CMK (cell line): ENCODE data around the gene MGAT4D.
"Not testable (repeated sequence)": the region's sequence is repeated elsewhere in the genome, so short reads cannot be mapped to it uniquely, and the experiment has no call there.

Experiments
- DNase-seq: peaks from one replicate; pipeline ENCODE4 v3.0.0-alpha.2; 2010; ENCODE audit warnings: low read depth

Gene MGAT4D

GRCh38 chr4:140439644-140440142 is 58.4 kb downstream of the MGAT4D start:
- DNase-seq = no peak

- no peak for DNase-seq
Measured at GRCh38 chr4:140427919-140428471, 70.1 kb downstream of the MGAT4D start.

DNA sequence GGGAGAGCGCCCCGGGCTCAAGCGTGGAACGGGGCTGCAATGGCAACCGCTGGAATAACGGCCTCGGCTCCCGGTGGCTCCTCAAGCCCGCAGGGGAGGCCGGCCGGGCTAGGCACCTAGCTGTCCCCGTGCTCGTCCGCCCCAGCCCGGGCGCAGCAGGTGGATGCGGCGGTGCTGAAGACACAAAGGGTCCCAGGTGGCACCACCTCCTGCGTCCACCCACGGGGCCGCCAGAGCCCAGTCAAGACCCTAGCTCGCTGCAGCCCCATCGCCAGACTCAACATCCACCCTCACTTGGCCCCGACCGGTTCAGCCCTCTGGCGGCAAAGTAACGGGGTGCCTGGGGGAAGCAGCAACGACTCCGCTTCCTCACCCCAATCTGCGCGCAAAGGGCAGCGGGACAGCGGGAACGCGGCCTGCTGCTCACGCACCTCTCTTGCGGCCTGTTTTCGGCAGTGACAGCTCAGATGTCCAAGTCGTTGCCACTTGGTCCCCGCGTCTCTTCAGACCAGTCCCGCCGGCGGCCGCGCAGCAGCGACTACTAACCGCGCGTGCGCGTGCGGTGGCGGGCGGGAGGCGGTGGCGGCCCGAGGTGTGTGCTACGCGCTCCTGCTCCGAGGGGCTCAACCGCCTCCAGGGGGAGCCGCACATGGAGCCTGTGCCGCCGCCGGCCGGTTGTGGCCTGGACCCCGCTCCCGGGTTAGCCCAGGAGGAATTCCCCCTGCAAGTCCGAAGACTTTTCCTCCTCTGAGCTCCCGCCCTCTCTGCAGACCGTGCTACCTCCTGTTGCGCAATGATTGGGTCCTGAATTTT is 70.8 kb downstream of the MGAT4D start, which contains the start of gene CLGN:
Gene CLGN (minus strand): TSS at position 543 of the 813 bp plus-strand sequence. CDS start 14,570 bp downstream, outside the sequence.
- DNase-seq = no peak

GRCh38 chr4:140426610-140427105 is 71.4 kb downstream of the MGAT4D start:
- DNase-seq = no peak

DNA sequence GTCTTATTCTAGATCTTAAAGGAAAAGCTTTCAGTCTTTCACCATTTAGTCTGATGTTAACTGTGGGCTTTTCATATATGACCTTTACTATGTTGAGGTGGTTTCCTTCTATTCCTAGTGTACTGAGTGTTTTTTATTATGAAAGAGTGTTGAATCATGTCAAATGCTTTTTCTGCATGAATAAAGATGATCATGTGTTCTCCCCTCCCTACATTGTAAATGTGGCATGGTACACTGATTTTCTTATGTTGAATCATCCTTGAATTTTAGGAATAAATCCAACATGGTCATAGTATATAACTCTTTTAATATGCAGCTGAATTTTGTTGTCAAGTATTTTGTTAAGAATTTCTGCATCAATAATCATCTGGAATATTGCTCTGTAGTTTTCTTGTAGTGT is 75.0 kb downstream of the MGAT4D start:
- DNase-seq = no peak

GRCh38 chr4:140413130-140413969 is 84.7 kb downstream of the MGAT4D start:
- not testable (repeated sequence) for DNase-seq

GRCh38 chr4:140408974-140409373 is 89.1 kb downstream of the MGAT4D start:
- peak; percentile 20 for DNase-seq

DNA sequence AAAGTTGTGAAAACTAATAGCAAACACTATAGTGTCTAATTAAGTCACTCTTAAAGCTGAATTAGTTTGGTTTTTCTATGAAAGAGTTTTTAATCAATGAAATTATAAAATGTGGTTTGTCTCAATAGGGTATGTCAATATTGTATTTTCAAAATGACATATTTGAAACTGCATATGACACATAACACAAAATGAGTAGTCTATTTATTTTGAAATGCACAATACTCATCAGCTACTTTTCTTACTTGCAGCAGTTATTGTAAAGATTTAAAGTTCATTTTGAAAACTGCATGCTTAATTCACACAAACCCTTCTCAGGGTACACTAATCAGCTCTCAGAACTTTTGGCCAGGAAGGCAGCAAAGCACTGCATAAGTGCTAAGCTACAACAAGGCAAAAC is 91.8 kb downstream of the MGAT4D start:
- no peak for DNase-seq

- no peak for DNase-seq
Measured at GRCh38 chr4:140400111-140400510, 98.0 kb downstream of the MGAT4D start.

DNA sequence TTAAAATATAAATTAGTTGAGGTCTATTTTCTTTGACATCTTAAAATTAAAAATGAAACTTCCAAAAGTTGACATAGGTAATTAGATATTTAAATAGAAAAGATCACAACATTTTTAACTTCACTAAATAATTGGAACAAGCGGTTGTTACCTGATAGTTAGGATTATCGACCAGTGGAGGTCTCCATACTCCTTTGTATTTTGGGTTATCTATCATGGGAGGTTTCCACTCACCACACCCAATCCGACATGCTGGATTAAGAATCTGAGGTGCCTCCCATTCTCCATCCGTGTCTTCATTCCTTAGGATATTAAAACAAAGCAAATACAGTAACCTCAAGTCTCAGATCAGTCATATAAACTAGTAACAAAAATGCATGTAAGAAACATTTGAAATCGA is 102.4 kb downstream of the MGAT4D start:
- no peak for DNase-seq
